Uterus (tissue), 4 donors: ENCODE results near the gene TMEM82. TPM values are rescaled to one million over a fixed set of nuclear protein-coding genes. Genes with fewer than 3 reads are reported as not detected.

Experiments
- DNase-seq, 2 donors: peaks; one replicate each; pipeline ENCODE4 v3.0.0-alpha.2; 2019 to 2020
- H3K27ac ChIP-seq, 2 donors: fragments of 200-600 bp; sonication (generic); 1 replicate in 1 of 2; 2 replicates in 1 of 2; pipeline ENCODE4 v1.5.1; 2016 to 2018
- H3K27me3 ChIP-seq, 2 donors: fragments of 200-600 bp; sonication (generic); one replicate each; pipeline ENCODE4 v1.5.1; 2018 to 2019; ENCODE audit warnings: control low read depth in 1 of 2
- H3K36me3 ChIP-seq, 2 donors: fragments of 200-600 bp; sonication (generic); one replicate each; pipeline ENCODE4 v1.5.1; 2019; ENCODE audit warnings: control low read depth in 1 of 2
- H3K4me1 ChIP-seq, 2 donors: fragments of 200-600 bp; sonication (generic); one replicate each; pipeline ENCODE4 v1.5.1; 2018 to 2019; ENCODE audit warnings: control low read depth in 1 of 2
- H3K4me3 ChIP-seq, 2 donors: fragments of 200-600 bp; sonication (generic); 1 replicate in 1 of 2; 2 replicates in 1 of 2; pipeline ENCODE4 v1.5.1; 2018 to 2019; ENCODE audit warnings: mild to moderate bottlenecking in 1 of 2
- H3K9me3 ChIP-seq, 2 donors: fragments of 200-600 bp; sonication (generic); one replicate each; pipeline ENCODE4 v1.5.1; 2019; ENCODE audit warnings: control low read depth in 1 of 2
- POLR2A ChIP-seq, 2 donors: fragments of 450-650 bp; IDR thresholded peaks; one replicate each; pipeline ENCODE4 v1.6.1; 2016; ENCODE audit warnings: antibody characterized with exemption in 2 of 2, mild to moderate bottlenecking in 1 of 2, moderate library complexity in 1 of 2
- intact Hi-C: fragments of 100-400 bp; cut with DNase I; formaldehyde crosslinking; loops from one replicate; pipeline ENCODE4 v1.15.1; 2023; ENCODE audit warnings: low total_unique reads
- total RNA-seq, 4 donors: library from RNA; depleted of rRNA in 3 of 4; stranded (reverse); fragments of >200 nt in 3 of 4; gene quantifications; one replicate each; pipeline versions ENCODE4 v1.1.0 to v1.2.4, GENCODE V29; 2014 to 2023
- TF ChIP-seq, protein P1 (sequence below), 4 experiments: fragments of 200-600 bp in 2 of 4; fragments of 450-650 bp in 2 of 4; sonication (generic) in 2 of 4; IDR thresholded peaks; one replicate each; pipeline ENCODE4 v1.5.1; 2016 to 2019; ENCODE audit warnings: antibody characterized with exemption in 4 of 4, mild to moderate bottlenecking in 2 of 4, moderate library complexity in 1 of 4
- donor health status: DM: yes; HTN: yes; CAD: no.

The TMEM82 gene
- total RNA-seq, 4 donors from 2014 or later, result not detected

GRCh38 chr1:15733218-15733725, 9.0 kb upstream of the TMEM82 start:
- Histone ChIP-seq H3K36me3 (no peaks in the 10 kb centered on the region), H3K9me3 (no peaks in the 10 kb centered on the region), H3K4me3 (no peak overlapping the region), H3K4me1 (no peaks in the 10 kb centered on the region), H3K27me3 (no peaks in the 10 kb centered on the region), H3K27ac (no peak overlapping the region)
- no peak for TF ChIP-seq POLR2A (IDR thresholded peaks at IDR 0.05)
- TF ChIP-seq, protein P1, sequence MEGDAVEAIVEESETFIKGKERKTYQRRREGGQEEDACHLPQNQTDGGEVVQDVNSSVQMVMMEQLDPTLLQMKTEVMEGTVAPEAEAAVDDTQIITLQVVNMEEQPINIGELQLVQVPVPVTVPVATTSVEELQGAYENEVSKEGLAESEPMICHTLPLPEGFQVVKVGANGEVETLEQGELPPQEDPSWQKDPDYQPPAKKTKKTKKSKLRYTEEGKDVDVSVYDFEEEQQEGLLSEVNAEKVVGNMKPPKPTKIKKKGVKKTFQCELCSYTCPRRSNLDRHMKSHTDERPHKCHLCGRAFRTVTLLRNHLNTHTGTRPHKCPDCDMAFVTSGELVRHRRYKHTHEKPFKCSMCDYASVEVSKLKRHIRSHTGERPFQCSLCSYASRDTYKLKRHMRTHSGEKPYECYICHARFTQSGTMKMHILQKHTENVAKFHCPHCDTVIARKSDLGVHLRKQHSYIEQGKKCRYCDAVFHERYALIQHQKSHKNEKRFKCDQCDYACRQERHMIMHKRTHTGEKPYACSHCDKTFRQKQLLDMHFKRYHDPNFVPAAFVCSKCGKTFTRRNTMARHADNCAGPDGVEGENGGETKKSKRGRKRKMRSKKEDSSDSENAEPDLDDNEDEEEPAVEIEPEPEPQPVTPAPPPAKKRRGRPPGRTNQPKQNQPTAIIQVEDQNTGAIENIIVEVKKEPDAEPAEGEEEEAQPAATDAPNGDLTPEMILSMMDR (IDR thresholded peaks at IDR 0.05), result no peak
- DNase-seq, result no peak
- intact Hi-C loops, result no loop called here

DNA sequence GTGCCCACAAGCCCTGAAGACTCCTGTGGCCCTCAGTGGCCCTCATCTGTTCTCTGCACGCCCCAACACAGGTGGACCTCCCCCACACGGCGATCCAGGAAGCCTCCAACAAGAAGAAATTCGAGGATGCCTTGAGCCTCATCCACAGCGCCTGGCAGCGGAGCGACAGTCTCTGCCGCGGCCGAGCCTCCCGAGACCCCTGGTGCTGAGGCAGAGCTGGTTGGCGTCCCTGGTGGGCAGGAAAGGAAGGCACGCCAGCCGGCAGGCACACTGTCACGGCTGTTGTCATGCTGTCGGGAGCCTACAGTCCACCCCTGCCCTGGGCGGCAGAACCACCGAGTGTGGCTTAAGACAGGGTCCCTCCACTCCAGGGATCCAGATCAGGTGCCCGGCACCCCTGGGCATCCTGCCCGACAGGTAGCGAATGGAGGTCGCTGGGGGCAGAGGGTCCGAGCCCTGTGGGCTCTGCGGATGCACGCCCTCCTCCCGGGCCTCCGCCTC, 8.5 kb upstream of the TMEM82 start:
- intact Hi-C loops, result no loop called here
- Histone ChIP-seq H3K4me1 (no peaks in the 10 kb centered on the region), H3K4me3 (no peak overlapping the region), H3K9me3 (no peaks in the 10 kb centered on the region), H3K27ac (no peak overlapping the region), H3K27me3 (no peaks in the 10 kb centered on the region), H3K36me3 (no peaks in the 10 kb centered on the region)
- DNase-seq, result no peak
- TF ChIP-seq, protein P1 (IDR thresholded peaks at IDR 0.05), result no peak
- no peak for TF ChIP-seq POLR2A (IDR thresholded peaks at IDR 0.05)

DNA sequence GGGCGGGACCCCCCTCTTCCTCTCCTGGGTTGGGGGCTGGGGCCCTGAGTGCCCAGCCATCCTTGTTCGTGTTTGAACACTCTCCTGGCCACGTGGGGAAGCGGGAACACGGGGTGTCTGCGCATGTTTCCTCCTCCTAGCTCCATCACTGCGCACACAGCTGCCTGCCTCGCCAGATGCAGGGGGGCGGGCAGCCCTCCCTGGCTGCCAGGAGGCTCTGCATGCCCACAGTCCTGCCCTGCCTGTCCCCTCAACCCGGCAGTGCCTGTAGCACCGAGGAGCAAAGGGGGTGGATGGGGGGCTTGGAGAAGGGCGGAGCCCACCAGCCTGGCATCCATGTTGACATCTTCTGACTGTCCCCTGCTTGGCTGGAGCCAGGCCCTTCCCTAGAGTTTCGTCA, 8.0 kb upstream of the TMEM82 start:
- no peaks in the 10 kb centered on the region for H3K36me3 ChIP-seq

DNA sequence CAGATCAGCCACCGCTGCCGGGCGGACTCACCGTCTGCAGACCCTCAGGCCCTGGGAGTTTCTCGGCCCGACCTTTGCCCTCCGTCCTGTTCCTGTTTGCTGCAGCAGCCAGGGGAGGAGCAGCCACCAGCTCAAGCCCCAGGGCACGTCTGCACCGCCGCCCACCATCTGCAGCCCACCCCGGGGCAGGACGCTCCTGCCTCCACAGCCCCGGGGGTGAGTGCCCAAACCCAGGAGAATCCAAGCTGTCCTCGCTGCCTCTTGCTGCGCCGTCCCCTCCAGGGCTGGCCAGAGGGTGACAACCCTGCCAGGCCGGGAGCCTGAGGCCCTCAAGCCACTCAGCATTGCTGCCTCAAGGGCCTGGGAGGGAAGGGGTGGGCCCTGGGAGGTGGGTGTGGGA, 7.4 kb upstream of the TMEM82 start:
- no peak overlapping the region for H3K27ac ChIP-seq
- H3K27me3 ChIP-seq, result no peaks in the 10 kb centered on the region
- DNase-seq, result peak in 1 of 2 donors; percentile 13
- no peaks in the 10 kb centered on the region for H3K9me3 ChIP-seq
- H3K4me1 ChIP-seq, result no peaks in the 10 kb centered on the region
- no peak for TF ChIP-seq POLR2A (IDR thresholded peaks at IDR 0.05)
- TF ChIP-seq, protein P1 (IDR thresholded peaks at IDR 0.05), result no peak
- H3K4me3 ChIP-seq, result no peak overlapping the region
- intact Hi-C loops, result no loop called here
- no peaks in the 10 kb centered on the region for H3K36me3 ChIP-seq

More for the DNA sequence above, 8.0 kb upstream of the TMEM82 start:
- Histone ChIP-seq H3K4me3 (no peak overlapping the region), H3K27ac (no peak overlapping the region), H3K9me3 (no peaks in the 10 kb centered on the region), H3K27me3 (no peaks in the 10 kb centered on the region), H3K4me1 (no peaks in the 10 kb centered on the region)
- intact Hi-C loops, result no loop called here
- no peak for DNase-seq
- no peak for TF ChIP-seq POLR2A (IDR thresholded peaks at IDR 0.05)
- TF ChIP-seq, protein P1 (IDR thresholded peaks at IDR 0.05), result no peak

DNA sequence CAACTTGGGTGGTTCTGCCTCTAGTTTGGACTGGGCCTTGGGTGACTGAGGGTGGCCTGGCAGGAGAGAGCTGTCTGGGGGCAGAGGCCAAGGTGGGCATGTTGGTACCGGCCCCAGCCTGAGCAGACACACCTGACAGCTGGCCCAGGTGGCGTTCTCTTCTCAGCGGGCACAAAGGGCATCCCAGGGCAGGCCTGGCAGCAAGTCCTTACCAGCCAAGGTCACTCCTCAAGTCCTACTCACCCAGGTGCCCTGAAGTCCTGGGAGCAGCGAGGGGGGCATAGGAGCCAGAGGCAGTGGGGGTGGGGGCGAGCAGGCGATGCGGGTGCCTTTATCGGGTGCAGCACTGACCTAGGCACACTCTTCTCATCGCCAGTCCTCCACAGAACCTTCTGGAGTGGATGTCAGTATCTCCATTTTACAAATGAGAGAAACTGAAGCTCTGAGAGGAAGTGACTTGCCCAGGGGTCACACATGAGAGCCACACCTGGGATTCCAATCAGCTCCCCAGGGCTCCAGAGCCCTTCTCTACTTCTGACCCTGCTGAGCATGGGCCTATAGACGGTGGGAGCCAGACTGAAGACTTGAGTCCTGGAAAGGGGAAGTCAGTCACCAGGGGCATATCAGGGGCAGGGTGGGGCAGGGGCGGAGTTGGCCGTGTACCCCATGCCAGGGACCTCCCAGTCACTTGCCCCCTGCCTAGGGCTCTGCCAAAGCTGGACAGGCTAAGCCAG, 6.8 kb upstream of the TMEM82 start:
- Histone ChIP-seq H3K9me3 (no peaks in the 10 kb centered on the region), H3K4me3 (no peak overlapping the region), H3K4me1 (no peaks in the 10 kb centered on the region), H3K27ac (peak overlapping the region in 1 of 2 donors; percentile 12), H3K27me3 (no peaks in the 10 kb centered on the region), H3K36me3 (no peaks in the 10 kb centered on the region)
- intact Hi-C loops, result no loop called here
- TF ChIP-seq, protein P1 (IDR thresholded peaks at IDR 0.05), result no peak
- no peak for TF ChIP-seq POLR2A (IDR thresholded peaks at IDR 0.05)
- peak in 1 of 2 donors; percentile 12 for DNase-seq
